ENCODE measurements around the gene FIZ1. TPM values are rescaled to one million over a fixed set of nuclear protein-coding genes. Genes with fewer than 3 reads are reported as not detected.
A peak's percentile ranks its signal among the peaks of the same experiment; 100 is the strongest.

Gene FIZ1
- total RNA-seq, 4 donors from 2014 or later = 5.8 to 12.7 (median 7.9) TPM

DNA sequence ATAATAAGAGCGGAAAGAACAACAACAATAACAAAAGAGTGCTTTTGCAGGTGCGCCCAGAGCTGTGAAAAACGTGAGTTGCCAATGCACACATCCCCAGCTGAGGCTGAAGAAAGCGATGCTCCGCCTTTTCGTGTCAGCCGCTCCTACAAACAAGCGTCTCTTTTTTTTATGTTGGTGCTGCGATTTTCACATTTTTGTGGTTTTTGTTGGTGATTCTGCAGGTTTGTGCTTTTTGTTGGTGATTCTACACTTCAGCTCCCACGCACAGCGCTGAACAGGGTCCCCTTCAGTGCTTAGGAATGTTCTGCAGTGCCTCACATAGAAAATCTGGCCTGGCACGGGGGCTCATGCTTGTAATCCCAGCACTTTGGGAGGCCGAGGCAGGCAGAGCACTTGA is 46.7 kb downstream of the FIZ1 start:
- Histone ChIP-seq H3K36me3 (no peaks in the 10 kb centered on the region), H3K4me1 (peaks cover 0 to 15% (median 4%) of the 10 kb centered on the region in 3 donors), H3K9me3 (no peaks in the 10 kb centered on the region), H3K27ac (no peak overlapping the region), H3K4me3 (no peak overlapping the region), H3K27me3 (peaks cover 0 to 54% (median 0%) of the 10 kb centered on the region in 4 donors)
- 41 to 52% methylated on average over 9 to 13 of the region's 13 CpGs for WGBS, 2 donors
- DNase-seq = no peak
- intact Hi-C loops (cut with DNase I) = no loop called here
- TF ChIP-seq, protein P1, sequence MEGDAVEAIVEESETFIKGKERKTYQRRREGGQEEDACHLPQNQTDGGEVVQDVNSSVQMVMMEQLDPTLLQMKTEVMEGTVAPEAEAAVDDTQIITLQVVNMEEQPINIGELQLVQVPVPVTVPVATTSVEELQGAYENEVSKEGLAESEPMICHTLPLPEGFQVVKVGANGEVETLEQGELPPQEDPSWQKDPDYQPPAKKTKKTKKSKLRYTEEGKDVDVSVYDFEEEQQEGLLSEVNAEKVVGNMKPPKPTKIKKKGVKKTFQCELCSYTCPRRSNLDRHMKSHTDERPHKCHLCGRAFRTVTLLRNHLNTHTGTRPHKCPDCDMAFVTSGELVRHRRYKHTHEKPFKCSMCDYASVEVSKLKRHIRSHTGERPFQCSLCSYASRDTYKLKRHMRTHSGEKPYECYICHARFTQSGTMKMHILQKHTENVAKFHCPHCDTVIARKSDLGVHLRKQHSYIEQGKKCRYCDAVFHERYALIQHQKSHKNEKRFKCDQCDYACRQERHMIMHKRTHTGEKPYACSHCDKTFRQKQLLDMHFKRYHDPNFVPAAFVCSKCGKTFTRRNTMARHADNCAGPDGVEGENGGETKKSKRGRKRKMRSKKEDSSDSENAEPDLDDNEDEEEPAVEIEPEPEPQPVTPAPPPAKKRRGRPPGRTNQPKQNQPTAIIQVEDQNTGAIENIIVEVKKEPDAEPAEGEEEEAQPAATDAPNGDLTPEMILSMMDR (IDR thresholded peaks at IDR 0.05) = no peak
- TF ChIP-seq POLR2A (IDR thresholded peaks at IDR 0.05) = no peak

GRCh38 chr19:55552206-55552605 is 47.1 kb downstream of the FIZ1 start:
- no peak for DNase-seq
- no peak overlapping the region for H3K27ac ChIP-seq

DNA sequence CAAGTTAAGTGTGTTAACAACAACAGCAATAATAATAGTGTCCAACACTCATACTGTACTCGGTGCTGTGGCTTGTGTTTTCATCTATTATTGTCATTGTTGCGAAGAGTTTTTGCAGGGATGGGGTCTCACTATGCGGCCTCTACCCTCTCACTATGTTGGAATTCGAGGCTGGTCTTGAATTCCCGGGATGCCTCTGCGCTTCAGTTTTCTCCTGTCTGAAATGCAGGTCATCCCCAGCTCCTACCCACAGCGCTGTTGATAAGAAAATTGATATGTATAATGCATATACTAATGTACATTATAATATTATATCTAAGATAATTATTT is 49.0 kb downstream of the FIZ1 start:
- 58 to 87% methylated on average over 7 of the region's 7 CpGs for WGBS, 2 donors
- no peak for DNase-seq
- intact Hi-C loops (cut with DNase I) = no loop called here
- Histone ChIP-seq H3K27ac (peak overlapping the region in 1 of 4 donors; percentile 48), H3K36me3 (no peaks in the 10 kb centered on the region), H3K4me1 (peaks cover 0 to 36% (median 17%) of the 10 kb centered on the region in 3 donors), H3K27me3 (peaks cover 0 to 72% (median 0%) of the 10 kb centered on the region in 4 donors), H3K4me3 (no peak overlapping the region), H3K9me3 (no peaks in the 10 kb centered on the region)
- TF ChIP-seq POLR2A (IDR thresholded peaks at IDR 0.05) = no peak
- TF ChIP-seq, protein P1 (IDR thresholded peaks at IDR 0.05) = no peak

More at GRCh38 chr19:55552206-55552605, 47.1 kb downstream of the FIZ1 start:
- Histone ChIP-seq H3K27me3 (peaks cover 0 to 58% (median 0%) of the 10 kb centered on the region in 4 donors), H3K9me3 (no peaks in the 10 kb centered on the region), H3K4me3 (no peak overlapping the region), H3K4me1 (peaks cover 0 to 19% (median 8%) of the 10 kb centered on the region in 3 donors), H3K36me3 (no peaks in the 10 kb centered on the region)
- 48 to 70% methylated on average over 5 of the region's 5 CpGs for WGBS, 2 donors
- intact Hi-C loops (cut with DNase I) = no loop called here
- no peak for TF ChIP-seq POLR2A (IDR thresholded peaks at IDR 0.05)
- TF ChIP-seq, protein P1 (IDR thresholded peaks at IDR 0.05) = no peak

- no peak for DNase-seq
- no peak for TF ChIP-seq POLR2A (IDR thresholded peaks at IDR 0.05)
- TF ChIP-seq, protein P1 (IDR thresholded peaks at IDR 0.05) = no peak
- intact Hi-C loops (cut with DNase I) = no loop called here
- Histone ChIP-seq H3K27ac (peak overlapping the region; percentile 19 to 75 (median 56)), H3K4me1 (peaks cover 0 to 36% (median 17%) of the 10 kb centered on the region in 3 donors), H3K36me3 (no peaks in the 10 kb centered on the region), H3K9me3 (no peaks in the 10 kb centered on the region), H3K27me3 (peaks cover 0 to 72% (median 0%) of the 10 kb centered on the region in 4 donors), H3K4me3 (peak overlapping the region in 3 of 4 donors; percentile 2 to 46 (median 26))
- 15 to 27% methylated on average over 11 to 18 of the region's 36 CpGs for WGBS, 2 donors
Observed at GRCh38 chr19:55549500-55550320, 49.6 kb downstream of the FIZ1 start.

DNA sequence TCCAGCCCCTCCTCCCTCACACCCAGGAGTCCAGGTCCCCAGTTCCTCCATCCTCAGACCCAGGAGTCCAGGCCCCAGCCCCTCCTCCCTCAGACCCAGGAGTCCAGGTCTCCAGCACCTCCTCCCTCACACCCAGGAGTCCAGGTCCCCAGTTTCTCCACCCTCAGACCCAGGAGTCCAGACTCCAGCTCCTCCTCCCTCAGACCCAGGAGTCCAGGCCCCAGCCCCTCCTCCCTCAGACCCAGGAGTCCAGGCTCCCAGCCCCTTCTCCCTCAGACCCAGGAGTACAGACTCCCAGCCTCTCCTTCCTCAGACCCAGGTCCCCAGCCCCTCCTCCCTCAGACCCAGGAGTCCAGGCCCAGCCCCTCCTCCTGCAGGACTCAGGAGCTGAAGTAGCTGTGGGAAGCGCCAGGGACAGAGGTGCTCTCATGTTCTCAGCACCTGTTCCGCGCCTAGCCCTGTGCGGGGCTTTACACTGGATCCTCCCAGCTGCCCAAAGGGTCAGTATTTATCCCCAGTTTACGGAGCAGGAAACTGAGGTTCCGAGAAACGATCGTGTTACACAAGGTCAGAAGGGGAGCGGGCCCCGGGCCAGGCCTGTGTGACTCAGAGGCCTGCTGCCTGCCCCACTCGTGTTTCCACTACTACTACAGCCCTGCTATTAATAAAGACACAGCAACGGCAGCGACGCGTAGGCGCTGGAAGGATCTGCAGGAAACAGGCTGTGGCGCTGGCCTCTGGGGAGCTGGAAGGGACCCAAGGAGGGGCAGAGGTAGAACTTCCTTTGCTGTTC is 52.3 kb downstream of the FIZ1 start:
- no peak for DNase-seq
- WGBS, 2 donors = 24 to 50% methylated on average over 1 to 8 of the region's 17 CpGs
- no peaks in the 10 kb centered on the region for H3K36me3 ChIP-seq
- peak overlapping the region; percentile 47 to 80 (median 79) for H3K27ac ChIP-seq
- no peak overlapping the region for H3K4me3 ChIP-seq
- no peak for TF ChIP-seq POLR2A (IDR thresholded peaks at IDR 0.05)
- TF ChIP-seq, protein P1 (IDR thresholded peaks at IDR 0.05) = no peak
- intact Hi-C loops (cut with DNase I) = no loop called here
- H3K9me3 ChIP-seq = no peaks in the 10 kb centered on the region
- H3K4me1 ChIP-seq = peaks cover 0 to 36% (median 17%) of the 10 kb centered on the region in 3 donors
- H3K27me3 ChIP-seq = peaks cover 0 to 60% (median 0%) of the 10 kb centered on the region in 4 donors

Measured in esophagus squamous epithelium (tissue), 5 donors.